ENCODE results near the gene RORB. TPM values are rescaled to one million over a fixed set of nuclear protein-coding genes. Genes with fewer than 3 reads are reported as not detected.
A peak's percentile ranks its signal among the peaks of the same experiment; 100 is the strongest.

Gene RORB
- total RNA-seq, 6 experiments from 2014 or later = not detected

- Mint-ChIP-seq H3K36me3 (ENCODE audit: low read depth) (no peaks in the 10 kb centered on the region), H3K4me3 (no peak overlapping the region), H3K27me3 (ENCODE audit: insufficient read depth) (no peaks in the 10 kb centered on the region; the same call in 1 of the 2 replicates), H3K4me1 (ENCODE audit: low read depth) (no peaks in the 10 kb centered on the region), H3K27ac (no peak overlapping the region), H3K9me3 (peaks cover 4% of the 10 kb centered on the region)
- no peak for DNase-seq
- no peak for TF ChIP-seq CTCF (IDR thresholded peaks at IDR 0.05)
Measured at GRCh38 chr9:74639112-74639511, 142.0 kb downstream of the RORB start.

- H3K36me3 Mint-ChIP-seq (ENCODE audit: low read depth) = no peaks in the 10 kb centered on the region
- peaks cover 4% of the 10 kb centered on the region; the same call in 1 of the 2 replicates for H3K9me3 Mint-ChIP-seq
- TF ChIP-seq CTCF (IDR thresholded peaks at IDR 0.05) = no peak
Measured at GRCh38 chr9:74642376-74642775, 145.2 kb downstream of the RORB start.

GRCh38 chr9:74643303-74643923 is 146.3 kb downstream of the RORB start:
- no peak for TF ChIP-seq CTCF (IDR thresholded peaks at IDR 0.05)
- H3K27me3 Mint-ChIP-seq (ENCODE audit: insufficient read depth) = no peaks in the 10 kb centered on the region
- H3K4me3 Mint-ChIP-seq = no peak overlapping the region
- H3K9me3 Mint-ChIP-seq = 0 out of 2 replicates have a peak, but pooled peaks cover 4% of the 10 kb centered on the region
- no peak overlapping the region for H3K27ac Mint-ChIP-seq
- no peaks in the 10 kb centered on the region for H3K4me1 Mint-ChIP-seq (ENCODE audit: low read depth)
- no peak for DNase-seq
- no peaks in the 10 kb centered on the region for H3K36me3 Mint-ChIP-seq (ENCODE audit: low read depth)

More at GRCh38 chr9:74642376-74642775, 145.2 kb downstream of the RORB start:
- no peak overlapping the region for H3K4me3 Mint-ChIP-seq
- H3K4me1 Mint-ChIP-seq (ENCODE audit: low read depth) = no peaks in the 10 kb centered on the region
- no peaks in the 10 kb centered on the region; the same call in 1 of the 2 replicates for H3K27me3 Mint-ChIP-seq (ENCODE audit: insufficient read depth)
- DNase-seq = no peak
- no peak overlapping the region for H3K27ac Mint-ChIP-seq

DNA sequence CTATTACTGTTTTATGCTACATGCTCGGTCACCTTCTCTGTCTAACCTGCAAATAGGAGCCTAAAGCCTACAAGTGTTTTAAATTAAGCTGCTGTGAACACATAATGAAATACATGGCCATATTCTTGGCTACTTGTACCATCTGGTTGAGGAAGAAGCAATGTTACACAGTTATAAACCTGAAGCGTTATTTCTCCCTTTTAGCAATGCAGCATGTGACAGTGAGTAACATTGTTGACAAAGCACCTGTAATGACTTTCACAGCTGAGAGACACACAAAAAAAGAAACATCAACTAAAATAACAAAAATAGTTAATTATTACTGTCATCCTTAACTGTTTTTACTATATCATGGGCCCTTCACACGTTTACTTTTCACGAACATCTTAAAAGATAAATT is 146.9 kb downstream of the RORB start:
- 0 out of 2 replicates have a peak, but pooled peaks cover 2% of the 10 kb centered on the region for H3K9me3 Mint-ChIP-seq
- no peaks in the 10 kb centered on the region for H3K27me3 Mint-ChIP-seq (ENCODE audit: insufficient read depth)
- H3K4me3 Mint-ChIP-seq = no peak overlapping the region
- H3K27ac Mint-ChIP-seq = no peak overlapping the region
- DNase-seq = no peak
- TF ChIP-seq CTCF (IDR thresholded peaks at IDR 0.05) = no peak
- H3K36me3 Mint-ChIP-seq (ENCODE audit: low read depth) = no peaks in the 10 kb centered on the region
- H3K4me1 Mint-ChIP-seq (ENCODE audit: low read depth) = no peaks in the 10 kb centered on the region

- Mint-ChIP-seq H3K27ac (no peak overlapping the region), H3K27me3 (ENCODE audit: insufficient read depth) (no peaks in the 10 kb centered on the region), H3K4me1 (ENCODE audit: low read depth) (no peaks in the 10 kb centered on the region), H3K9me3 (no peaks in the 10 kb centered on the region), H3K36me3 (ENCODE audit: low read depth) (no peaks in the 10 kb centered on the region), H3K4me3 (no peak overlapping the region)
- TF ChIP-seq CTCF (IDR thresholded peaks at IDR 0.05) = peak; percentile 75
- DNase-seq = peak; percentile 3
Measured at GRCh38 chr9:74645007-74645639, 148.0 kb downstream of the RORB start.

Data from HFFc6 (cell line).